ENCODE measurements around the gene SLC25A11.

The SLC25A11 gene

GRCh38 chr17:4893721-4894560, 45.9 kb downstream of the SLC25A11 start:
- DNase-seq = no peak

- DNase-seq = no peak
Observed at GRCh38 chr17:4893272-4893671, 46.6 kb downstream of the SLC25A11 start.

- DNase-seq = no peak
Observed at GRCh38 chr17:4892499-4893221, 47.2 kb downstream of the SLC25A11 start.

GRCh38 chr17:4891411-4892410, 48.1 kb downstream of the SLC25A11 start:
- DNase-seq = no peak

- no peak for DNase-seq
Observed at GRCh38 chr17:4887581-4887980, 52.3 kb downstream of the SLC25A11 start.
